H9 (cell line): ENCODE data around the gene NTSR2. TPM values are rescaled to one million over a fixed set of nuclear protein-coding genes. Genes with fewer than 3 reads are reported as not detected.

Experiments
- DNase-seq: peaks from one replicate; pipeline ENCODE4 v3.0.0-alpha.2; 2017
- H2AFZ ChIP-seq: one replicate; pipeline ENCODE4 v1.6.1; 2013; ENCODE audit warnings: mild to moderate bottlenecking, low read length, control low read depth, moderate library complexity
- H2AK5ac ChIP-seq: 2 replicates; pipeline ENCODE4 v1.6.1; 2013; ENCODE audit warnings: low read length, control low read depth, mixed read lengths; ENCODE audit not compliant: insufficient read length
- H2BK120ac ChIP-seq: one replicate; pipeline ENCODE4 v1.6.1; 2013; ENCODE audit warnings: low read depth, mild to moderate bottlenecking, low read length, control low read depth, inconsistent platforms; ENCODE audit not compliant: poor library complexity, severe bottlenecking
- H2BK12ac ChIP-seq: 2 replicates; pipeline ENCODE4 v1.6.1; 2013; ENCODE audit warnings: low read length, control low read depth, mixed read lengths, low read depth; ENCODE audit not compliant: insufficient read length
- H2BK15ac ChIP-seq: 2 replicates; pipeline ENCODE4 v1.6.1; 2013; ENCODE audit warnings: low read depth, low read length, control low read depth
- H2BK20ac ChIP-seq: one replicate; pipeline ENCODE4 v1.6.1; 2013; ENCODE audit warnings: low read depth, mild to moderate bottlenecking, low read length, control low read depth, inconsistent platforms; ENCODE audit not compliant: poor library complexity, severe bottlenecking
- H2BK5ac ChIP-seq: 2 replicates; pipeline ENCODE4 v1.6.1; 2013; ENCODE audit warnings: low read length, control low read depth, mixed read lengths; ENCODE audit not compliant: insufficient read length
- H3K14ac ChIP-seq: 2 replicates; pipeline ENCODE4 v1.6.1; 2013; ENCODE audit warnings: low read length, control low read depth; ENCODE audit not compliant: insufficient read depth
- H3K18ac ChIP-seq: 2 replicates; pipeline ENCODE4 v1.6.1; 2013; ENCODE audit warnings: low read depth, mild to moderate bottlenecking, mixed read lengths, low read length, control low read depth; ENCODE audit not compliant: insufficient read length
- H3K23ac ChIP-seq: 2 replicates; pipeline ENCODE4 v1.6.1; 2013; ENCODE audit warnings: low read length, control low read depth, mixed read lengths, low read depth; ENCODE audit not compliant: insufficient read length
- H3K23me2 ChIP-seq: 2 replicates; pipeline ENCODE4 v1.6.1; 2013; ENCODE audit warnings: low read depth, mild to moderate bottlenecking, mixed read lengths, low read length, control low read depth; ENCODE audit not compliant: insufficient read length, poor library complexity, severe bottlenecking
- H3K27ac ChIP-seq: 2 replicates; pipeline ENCODE4 v1.5.1; 2013; ENCODE audit warnings: low read length, control low read depth, mixed read lengths, low read depth; ENCODE audit not compliant: insufficient read length
- H3K27me3 ChIP-seq: 2 replicates; pipeline ENCODE4 v1.6.1; 2013; ENCODE audit warnings: low read length, control low read depth, inconsistent platforms; ENCODE audit not compliant: insufficient read depth
- H3K4ac ChIP-seq: 2 replicates; pipeline ENCODE4 v1.6.1; 2013; ENCODE audit warnings: low read depth, mild to moderate bottlenecking, control low read depth, inconsistent platforms, low read length, moderate library complexity
- H3K4me1 ChIP-seq: 2 replicates; pipeline ENCODE4 v1.6.1; 2013; ENCODE audit warnings: low read length, control low read depth, inconsistent platforms; ENCODE audit not compliant: insufficient read depth
- H3K4me2 ChIP-seq: 2 replicates; pipeline ENCODE4 v1.6.1; 2013; ENCODE audit warnings: low read length, control low read depth, mixed read lengths; ENCODE audit not compliant: insufficient read length, insufficient read depth
- H3K56ac ChIP-seq: 2 replicates; pipeline ENCODE4 v1.6.1; 2013; ENCODE audit warnings: low read depth, mild to moderate bottlenecking, mixed read lengths, low read length, control low read depth; ENCODE audit not compliant: insufficient read length
- H3K79me1 ChIP-seq: 2 replicates; pipeline ENCODE4 v1.6.1; 2013; ENCODE audit warnings: low read depth, mild to moderate bottlenecking, moderate library complexity, low read length, control low read depth, inconsistent platforms; ENCODE audit not compliant: insufficient read depth, poor library complexity, severe bottlenecking
- H3K79me2 ChIP-seq: 2 replicates; pipeline ENCODE4 v1.6.1; 2013; ENCODE audit warnings: low read length, control low read depth, inconsistent platforms; ENCODE audit not compliant: insufficient read depth
- H3K9ac ChIP-seq: 2 replicates; pipeline ENCODE4 v1.6.1; 2013; ENCODE audit warnings: low read length, control low read depth, mixed read lengths; ENCODE audit not compliant: insufficient read length; ENCODE audit errors: extremely low read depth
- H3K9me3 ChIP-seq: one replicate; pipeline ENCODE4 v1.6.1; 2013; ENCODE audit warnings: low read depth, low read length, inconsistent platforms; ENCODE audit not compliant: control insufficient read depth
- H3T11ph ChIP-seq: one replicate; pipeline ENCODE4 v1.6.1; 2013; ENCODE audit warnings: mild to moderate bottlenecking, low read length, control low read depth, inconsistent platforms
- H4K20me1 ChIP-seq: one replicate; pipeline ENCODE4 v1.6.1; 2013; ENCODE audit not compliant: control insufficient read depth, insufficient read length, insufficient read depth
- H4K5ac ChIP-seq: 2 replicates; pipeline ENCODE4 v1.6.1; 2013; ENCODE audit warnings: low read depth, mild to moderate bottlenecking, mixed read lengths, low read length, control low read depth; ENCODE audit not compliant: insufficient read length
- H4K8ac ChIP-seq: replicated peaks from 2 replicates; pipeline ENCODE4 v1.6.1; 2013; ENCODE audit warnings: low read length, control low read depth, mixed read lengths, low read depth; ENCODE audit not compliant: insufficient read length
- H4K91ac ChIP-seq: 2 replicates; pipeline ENCODE4 v1.6.1; 2013; ENCODE audit warnings: low read depth, mild to moderate bottlenecking, moderate library complexity, mixed read lengths, low read length, control low read depth; ENCODE audit not compliant: insufficient read length
- H3K27ac Mint-ChIP-seq, 3 experiments: 2 replicates in 2 of 3; 3 replicates in 1 of 3; pipeline ENCODE4 v1.8.0; 2020 to 2021; ENCODE audit warnings: mixed read lengths in 3 of 3, mild to moderate bottlenecking in 1 of 3, moderate library complexity in 1 of 3
- H3K27me3 Mint-ChIP-seq: 2 replicates; pipeline ENCODE4 v1.8.0; 2021; ENCODE audit warnings: low read depth, mild to moderate bottlenecking, moderate library complexity, mixed read lengths
- H3K36me3 Mint-ChIP-seq, 3 experiments: 2 replicates in 2 of 3; 3 replicates in 1 of 3; pipeline ENCODE4 v1.8.0; 2020 to 2021; ENCODE audit warnings: low read depth in 3 of 3, mixed read lengths in 3 of 3; ENCODE audit not compliant: insufficient read depth in 1 of 3
- H3K4me1 Mint-ChIP-seq, 2 experiments: 2 replicates each; pipeline ENCODE4 v1.8.0; 2020; ENCODE audit warnings: mixed read lengths in 2 of 2
- H3K4me3 Mint-ChIP-seq, 2 experiments: 2 replicates in 1 of 2; 3 replicates in 1 of 2; pipeline ENCODE4 v1.8.0; 2020 to 2021; ENCODE audit warnings: mild to moderate bottlenecking in 2 of 2, mixed read lengths in 2 of 2, moderate library complexity in 1 of 2
- H3K9me3 Mint-ChIP-seq, 2 experiments: 2 replicates in 1 of 2; 3 replicates in 1 of 2; pipeline ENCODE4 v1.8.0; 2020; ENCODE audit warnings: mild to moderate bottlenecking in 2 of 2, mixed read lengths in 2 of 2, moderate library complexity in 1 of 2
- CTCF ChIP-seq: fragments of 200-600 bp; sonication (generic); conservative IDR thresholded peaks from 3 replicates; pipeline ENCODE4 v1.8.0; 2021; ENCODE audit warnings: antibody characterized with exemption, mild to moderate bottlenecking
- WGBS: extraction: QIAGEN DNeasy Blood & Tissue Kit; methylation state at CpG from one replicate; pipeline ENCODE4 v1.1.7; 2013; ENCODE audit warnings: missing lambda C conversion rate, low lambda C conversion rate, mixed read lengths; ENCODE audit not compliant: insufficient read length; ENCODE audit errors: extremely low coverage; 5-methylcytosine and 5-hydroxymethylcytosine counted together
- total RNA-seq: library from RNA; stranded (reverse); gene quantifications from 2 replicates; pipeline ENCODE4 v1.2.1, GENCODE V29; 2021

The NTSR2 gene
- total RNA-seq, 1 experiment from 2014 or later, result not detected

- no peak overlapping the region for H2BK20ac ChIP-seq
- H3K18ac ChIP-seq, result no peak overlapping the region
- no peak overlapping the region for H2BK12ac ChIP-seq
- Mint-ChIP-seq H3K27ac (peak overlapping the region in 1 of 3 experiments; percentile 30; a peak in 1 of 7 replicates), H3K36me3 (peaks cover 50 to 57% (median 56%) of the 10 kb centered on the region in 3 experiments), H3K4me3 (no peak overlapping the region), H3K27me3 (no peaks in the 10 kb centered on the region; the same call in 1 of the 2 replicates), H3K4me1 (peaks cover 0 to 3% of the 10 kb centered on the region in 2 experiments; a peak in 1 of 4 replicates), H3K9me3 (peaks cover 0 to 4% of the 10 kb centered on the region in 2 experiments; a peak in 1 of 5 replicates)
- H4K20me1 ChIP-seq, result no peaks in the 10 kb centered on the region
- TF ChIP-seq CTCF, result no peak
- H2BK15ac ChIP-seq, result no peak overlapping the region
- no peak overlapping the region for H3K56ac ChIP-seq
- no CpG with 5 or more reads among the region's 11 CpGs for WGBS
- no peak overlapping the region for H4K91ac ChIP-seq
- H3K79me1 ChIP-seq, result no peaks in the 10 kb centered on the region
- H3K23me2 ChIP-seq, result no peaks in the 10 kb centered on the region
- H3K23ac ChIP-seq, result no peak overlapping the region
- H2AFZ ChIP-seq, result no peak overlapping the region
- no peak for DNase-seq
- no peak overlapping the region for H3K14ac ChIP-seq
- H3K9me3 ChIP-seq, result no peaks in the 10 kb centered on the region
- H3K4ac ChIP-seq, result no peak overlapping the region
- H3K27ac ChIP-seq, result no peak overlapping the region
- H2BK5ac ChIP-seq, result no peak overlapping the region
- no peak overlapping the region for H3T11ph ChIP-seq
- H4K8ac ChIP-seq, result no peak overlapping the region
- H3K4me2 ChIP-seq, result no peak overlapping the region
- no peaks in the 10 kb centered on the region for H3K4me1 ChIP-seq
- no peak overlapping the region for H3K9ac ChIP-seq
- no peak overlapping the region for H4K5ac ChIP-seq
- H3K79me2 ChIP-seq, result no peaks in the 10 kb centered on the region
- H2AK5ac ChIP-seq, result no peak overlapping the region
- H2BK120ac ChIP-seq, result no peak overlapping the region
- no peaks in the 10 kb centered on the region for H3K27me3 ChIP-seq
Measured at GRCh38 chr2:11629851-11630250, 40.1 kb downstream of the NTSR2 start.
